ENCODE data around the gene PAM16.
A peak's percentile ranks its signal among the peaks of the same experiment; 100 is the strongest.

Gene PAM16

GRCh38 chr16:4389051-4389955, 38.2 kb upstream of the PAM16 start:
- Histone ChIP-seq H3K9me3 (ENCODE audit: control insufficient read depth in 5 of 5, low read length in 5 of 5) (no peaks in the 10 kb centered on the region), H3K27me3 (ENCODE audit: control insufficient read depth in 5 of 5, insufficient read depth in 4 of 5, low read length in 5 of 5) (peaks cover 0 to 3% (median 0%) of the 10 kb centered on the region in 5 donors), H3K9ac (ENCODE audit: low read length in 5 of 5) (peak overlapping the region in 1 of 5 donors; percentile 28), H3K27ac (ENCODE audit: low read depth, low read length) (peak overlapping the region; percentile 41), H3K4me3 (ENCODE audit: low read depth in 1 of 5, low read length in 5 of 5) (no peak overlapping the region), H3K36me3 (ENCODE audit: control insufficient read depth in 5 of 5, insufficient read depth in 5 of 5, low read length in 5 of 5) (peaks cover 0 to 79% (median 13%) of the 10 kb centered on the region in 5 donors), H3K4me1 (ENCODE audit: control insufficient read depth in 5 of 5, insufficient read depth in 5 of 5, low read length in 5 of 5) (peaks cover 5 to 67% (median 56%) of the 10 kb centered on the region in 5 donors)

DNA sequence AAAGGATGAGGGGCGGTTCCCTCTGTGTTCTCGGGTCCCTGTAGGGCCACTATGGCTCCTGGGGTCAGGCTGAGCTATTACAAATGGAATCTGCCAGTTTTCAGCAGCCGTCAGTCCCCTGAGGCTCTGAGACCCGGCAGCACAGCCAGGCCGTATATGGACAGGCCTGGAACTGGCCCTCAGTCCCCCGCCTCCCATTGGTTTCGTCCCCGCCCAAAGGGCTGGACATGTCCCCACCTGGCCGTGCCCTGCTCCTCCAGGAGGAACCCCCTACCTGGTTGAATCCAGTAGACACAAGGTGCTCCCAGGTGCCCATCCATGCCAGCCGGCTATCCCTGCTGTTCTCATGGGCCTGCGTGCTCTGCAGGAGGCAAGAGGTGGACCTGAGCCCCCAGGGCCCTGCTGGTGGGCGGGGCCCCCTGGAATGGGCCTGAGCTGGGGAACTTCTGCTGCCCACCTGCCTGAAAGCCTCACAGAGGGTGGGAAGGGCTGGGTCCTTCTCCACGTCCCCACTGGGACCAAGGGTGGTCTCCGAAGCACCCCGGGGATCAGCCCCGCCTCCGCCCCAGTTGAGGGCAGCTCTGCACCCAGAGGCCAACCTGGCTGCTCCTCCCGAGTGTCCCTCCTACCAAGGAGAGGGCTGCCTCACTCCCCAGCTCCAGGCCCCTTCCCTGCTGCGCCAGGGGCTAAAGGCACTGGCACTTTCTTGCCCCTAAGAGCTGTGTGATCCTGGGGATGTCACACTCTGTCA, 37.3 kb upstream of the PAM16 start:
- H3K27me3 ChIP-seq (ENCODE audit: control insufficient read depth in 5 of 5, insufficient read depth in 4 of 5, low read length in 5 of 5), result peaks cover 0 to 3% (median 0%) of the 10 kb centered on the region in 5 donors
- H3K27ac ChIP-seq (ENCODE audit: low read depth, low read length), result peak overlapping the region; percentile 41
- H3K9ac ChIP-seq (ENCODE audit: low read length in 5 of 5), result peak overlapping the region in 1 of 5 donors; percentile 6
- peaks cover 0 to 87% (median 21%) of the 10 kb centered on the region in 5 donors for H3K36me3 ChIP-seq (ENCODE audit: control insufficient read depth in 5 of 5, insufficient read depth in 5 of 5, low read length in 5 of 5)
- peaks cover 5 to 73% (median 61%) of the 10 kb centered on the region in 5 donors for H3K4me1 ChIP-seq (ENCODE audit: control insufficient read depth in 5 of 5, insufficient read depth in 5 of 5, low read length in 5 of 5)
- no peak overlapping the region for H3K4me3 ChIP-seq (ENCODE audit: low read depth in 1 of 5, low read length in 5 of 5)
- H3K9me3 ChIP-seq (ENCODE audit: control insufficient read depth in 5 of 5, low read length in 5 of 5), result no peaks in the 10 kb centered on the region

- Histone ChIP-seq H3K36me3 (ENCODE audit: control insufficient read depth in 5 of 5, insufficient read depth in 5 of 5, low read length in 5 of 5) (peaks cover 0 to 88% (median 25%) of the 10 kb centered on the region in 5 donors), H3K9me3 (ENCODE audit: control insufficient read depth in 5 of 5, low read length in 5 of 5) (no peaks in the 10 kb centered on the region), H3K4me1 (ENCODE audit: control insufficient read depth in 5 of 5, insufficient read depth in 5 of 5, low read length in 5 of 5) (peaks cover 5 to 70% (median 56%) of the 10 kb centered on the region in 5 donors), H3K4me3 (ENCODE audit: low read depth in 1 of 5, low read length in 5 of 5) (no peak overlapping the region), H3K27ac (ENCODE audit: low read depth, low read length) (no peak overlapping the region), H3K27me3 (ENCODE audit: control insufficient read depth in 5 of 5, insufficient read depth in 4 of 5, low read length in 5 of 5) (peaks cover 0 to 3% (median 0%) of the 10 kb centered on the region in 5 donors), H3K9ac (ENCODE audit: low read length in 5 of 5) (no peak overlapping the region)
These were observed 36.7 kb upstream of the PAM16 start for GRCh38 chr16:4387781-4388180.

GRCh38 chr16:4386951-4387565, 35.9 kb upstream of the PAM16 start:
- H3K9me3 ChIP-seq (ENCODE audit: control insufficient read depth in 5 of 5, low read length in 5 of 5), result no peaks in the 10 kb centered on the region
- peaks cover 0 to 3% (median 0%) of the 10 kb centered on the region in 5 donors for H3K27me3 ChIP-seq (ENCODE audit: control insufficient read depth in 5 of 5, insufficient read depth in 4 of 5, low read length in 5 of 5)
- no peak overlapping the region for H3K27ac ChIP-seq (ENCODE audit: low read depth, low read length)
- no peak overlapping the region for H3K4me3 ChIP-seq (ENCODE audit: low read depth in 1 of 5, low read length in 5 of 5)
- H3K36me3 ChIP-seq (ENCODE audit: control insufficient read depth in 5 of 5, insufficient read depth in 5 of 5, low read length in 5 of 5), result peaks cover 0 to 88% (median 32%) of the 10 kb centered on the region in 5 donors
- H3K4me1 ChIP-seq (ENCODE audit: control insufficient read depth in 5 of 5, insufficient read depth in 5 of 5, low read length in 5 of 5), result peaks cover 5 to 65% (median 49%) of the 10 kb centered on the region in 5 donors
- H3K9ac ChIP-seq (ENCODE audit: low read length in 5 of 5), result peak overlapping the region in 1 of 5 donors; percentile 14

GRCh38 chr16:4386451-4386805, 35.3 kb upstream of the PAM16 start:
- Histone ChIP-seq H3K27ac (ENCODE audit: low read depth, low read length) (no peak overlapping the region), H3K36me3 (ENCODE audit: control insufficient read depth in 5 of 5, insufficient read depth in 5 of 5, low read length in 5 of 5) (peaks cover 0 to 91% (median 38%) of the 10 kb centered on the region in 5 donors)

GRCh38 chr16:4385789-4386450, 34.8 kb upstream of the PAM16 start:
- Histone ChIP-seq H3K27me3 (ENCODE audit: control insufficient read depth in 5 of 5, insufficient read depth in 4 of 5, low read length in 5 of 5) (peaks cover 0 to 3% (median 0%) of the 10 kb centered on the region in 5 donors), H3K9me3 (ENCODE audit: control insufficient read depth in 5 of 5, low read length in 5 of 5) (no peaks in the 10 kb centered on the region), H3K9ac (ENCODE audit: low read length in 5 of 5) (peak overlapping the region in 1 of 5 donors; percentile 19), H3K27ac (ENCODE audit: low read depth, low read length) (no peak overlapping the region), H3K36me3 (ENCODE audit: control insufficient read depth in 5 of 5, insufficient read depth in 5 of 5, low read length in 5 of 5) (peaks cover 0 to 95% (median 43%) of the 10 kb centered on the region in 5 donors), H3K4me3 (ENCODE audit: low read depth in 1 of 5, low read length in 5 of 5) (no peak overlapping the region), H3K4me1 (ENCODE audit: control insufficient read depth in 5 of 5, insufficient read depth in 5 of 5, low read length in 5 of 5) (peaks cover 5 to 64% (median 49%) of the 10 kb centered on the region in 5 donors)

More at GRCh38 chr16:4386451-4386805, 35.3 kb upstream of the PAM16 start:
- Histone ChIP-seq H3K9me3 (ENCODE audit: control insufficient read depth in 5 of 5, low read length in 5 of 5) (no peaks in the 10 kb centered on the region), H3K4me3 (ENCODE audit: low read depth in 1 of 5, low read length in 5 of 5) (no peak overlapping the region), H3K9ac (ENCODE audit: low read length in 5 of 5) (no peak overlapping the region), H3K4me1 (ENCODE audit: control insufficient read depth in 5 of 5, insufficient read depth in 5 of 5, low read length in 5 of 5) (peaks cover 5 to 64% (median 49%) of the 10 kb centered on the region in 5 donors), H3K27me3 (ENCODE audit: control insufficient read depth in 5 of 5, insufficient read depth in 4 of 5, low read length in 5 of 5) (peaks cover 0 to 3% (median 0%) of the 10 kb centered on the region in 5 donors)

DNA sequence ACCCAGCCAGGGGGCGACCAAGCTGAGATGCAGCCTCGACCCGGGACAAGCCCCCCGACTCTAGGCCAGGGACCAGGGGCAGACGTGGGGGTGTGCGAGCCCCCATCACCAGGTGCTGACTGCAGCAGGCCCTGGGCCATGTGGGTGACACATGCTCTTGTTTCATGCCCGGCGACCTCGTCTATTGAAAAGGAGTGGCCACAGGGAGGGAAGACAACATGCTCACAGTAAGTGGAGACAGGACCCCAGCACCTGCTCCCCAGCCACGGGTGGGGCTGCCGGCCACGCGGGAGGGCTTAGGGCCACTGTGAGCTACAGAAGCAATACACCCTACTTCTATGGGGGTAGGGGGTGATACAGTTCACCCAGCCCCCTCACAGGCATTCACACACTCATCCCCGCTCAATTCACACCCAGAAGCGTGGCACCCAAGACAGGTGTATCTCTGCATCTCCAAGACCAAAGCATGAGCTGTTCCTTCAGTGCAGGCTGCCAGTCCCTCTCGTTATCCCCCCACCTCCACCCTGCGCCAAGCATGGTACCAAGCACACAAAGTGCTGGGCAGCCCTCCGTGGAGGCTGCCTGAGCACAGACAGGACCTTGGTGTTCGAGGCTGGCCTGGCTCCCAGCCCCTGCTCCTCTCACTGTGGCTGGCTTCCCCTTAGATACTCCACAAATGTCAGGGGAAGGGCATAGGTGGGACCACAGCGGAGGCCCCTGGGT, 34.1 kb upstream of the PAM16 start:
- Histone ChIP-seq H3K27me3 (ENCODE audit: control insufficient read depth in 5 of 5, insufficient read depth in 4 of 5, low read length in 5 of 5) (peaks cover 0 to 3% (median 0%) of the 10 kb centered on the region in 5 donors), H3K4me1 (ENCODE audit: control insufficient read depth in 5 of 5, insufficient read depth in 5 of 5, low read length in 5 of 5) (peaks cover 5 to 64% (median 49%) of the 10 kb centered on the region in 5 donors), H3K9ac (ENCODE audit: low read length in 5 of 5) (peak overlapping the region in 1 of 5 donors; percentile 19), H3K27ac (ENCODE audit: low read depth, low read length) (no peak overlapping the region), H3K36me3 (ENCODE audit: control insufficient read depth in 5 of 5, insufficient read depth in 5 of 5, low read length in 5 of 5) (peaks cover 0 to 95% (median 47%) of the 10 kb centered on the region in 5 donors), H3K9me3 (ENCODE audit: control insufficient read depth in 5 of 5, low read length in 5 of 5) (no peaks in the 10 kb centered on the region), H3K4me3 (ENCODE audit: low read depth in 1 of 5, low read length in 5 of 5) (no peak overlapping the region)

DNA sequence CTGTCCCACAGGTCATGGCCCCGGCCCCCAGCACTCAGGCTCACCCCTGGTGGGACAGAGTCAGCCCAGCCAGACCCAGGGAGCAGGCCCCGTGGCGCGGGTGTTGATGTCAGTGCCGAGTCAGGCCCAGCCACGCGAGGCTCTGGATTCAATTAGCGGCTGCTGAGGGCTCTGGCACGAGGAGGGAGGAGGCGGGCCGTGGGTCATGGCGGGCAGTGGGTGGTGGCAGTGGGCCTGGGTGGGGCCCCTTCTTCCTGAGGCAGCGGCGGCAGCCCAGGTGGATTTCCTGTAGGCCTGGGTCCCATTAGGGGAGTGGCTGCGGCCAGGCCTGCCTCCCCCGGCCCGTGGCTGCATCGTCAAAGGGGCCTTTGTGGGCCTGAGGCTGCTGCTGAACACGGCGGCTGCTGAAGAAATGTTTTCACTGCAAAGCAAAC, 33.4 kb upstream of the PAM16 start:
- Histone ChIP-seq H3K9me3 (ENCODE audit: control insufficient read depth in 5 of 5, low read length in 5 of 5) (no peaks in the 10 kb centered on the region), H3K4me3 (ENCODE audit: low read depth in 1 of 5, low read length in 5 of 5) (no peak overlapping the region), H3K9ac (ENCODE audit: low read length in 5 of 5) (no peak overlapping the region), H3K27me3 (ENCODE audit: control insufficient read depth in 5 of 5, insufficient read depth in 4 of 5, low read length in 5 of 5) (peaks cover 0 to 3% (median 0%) of the 10 kb centered on the region in 5 donors), H3K27ac (ENCODE audit: low read depth, low read length) (no peak overlapping the region), H3K36me3 (ENCODE audit: control insufficient read depth in 5 of 5, insufficient read depth in 5 of 5, low read length in 5 of 5) (peaks cover 0 to 92% (median 47%) of the 10 kb centered on the region in 5 donors), H3K4me1 (ENCODE audit: control insufficient read depth in 5 of 5, insufficient read depth in 5 of 5, low read length in 5 of 5) (peaks cover 5 to 64% (median 49%) of the 10 kb centered on the region in 5 donors)

All from subcutaneous abdominal adipose tissue (tissue), 5 donors.